MM.1S (cell line): Measurements from ENCODE around the gene PTPN12.

Source experiments
- CTCF ChIP-seq: fragments of 300-600 bp; sonication (generic); IDR thresholded peaks from 2 replicates; pipeline ENCODE4 v1.5.1; 2016; ENCODE audit warnings: antibody characterized with exemption, low read length, mixed read lengths
- EZH2 ChIP-seq: fragments of 300-600 bp; sonication (generic); optimal IDR thresholded peaks from 2 replicates; pipeline ENCODE3; 2017; ENCODE audit warnings: low read depth, mild to moderate bottlenecking, antibody characterized with exemption, low read length, mixed read lengths
- EZH2phosphoT487 ChIP-seq: fragments of 300-600 bp; sonication (generic); IDR thresholded peaks from 2 replicates; pipeline ENCODE4 v1.6.1; 2018; ENCODE audit warnings: antibody characterized with exemption, low read length

- TF ChIP-seq CTCF: no peak
- no peak for TF ChIP-seq EZH2phosphoT487
- no peak for TF ChIP-seq EZH2
Measured at GRCh38 chr7:77532247-77532646, 4.8 kb upstream of the PTPN12 start.
